ENCODE results near the gene ACTMAP. TPM values are rescaled to one million over a fixed set of nuclear protein-coding genes. Genes with fewer than 3 reads are reported as not detected.

ACTMAP gene, protein sequence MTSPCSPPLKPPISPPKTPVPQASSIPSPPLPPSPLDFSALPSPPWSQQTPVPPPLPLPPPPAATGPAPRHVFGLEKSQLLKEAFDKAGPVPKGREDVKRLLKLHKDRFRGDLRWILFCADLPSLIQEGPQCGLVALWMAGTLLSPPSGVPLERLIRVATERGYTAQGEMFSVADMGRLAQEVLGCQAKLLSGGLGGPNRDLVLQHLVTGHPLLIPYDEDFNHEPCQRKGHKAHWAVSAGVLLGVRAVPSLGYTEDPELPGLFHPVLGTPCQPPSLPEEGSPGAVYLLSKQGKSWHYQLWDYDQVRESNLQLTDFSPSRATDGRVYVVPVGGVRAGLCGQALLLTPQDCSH
- total RNA-seq, result 22.7 and 25.1 TPM in 2 replicates
- long read RNA-seq, partial matches to known transcripts, result 1 of 2 reads
- long read RNA-seq, other reads (novel, unspliced or antisense), result 1 of 2 reads

DNA sequence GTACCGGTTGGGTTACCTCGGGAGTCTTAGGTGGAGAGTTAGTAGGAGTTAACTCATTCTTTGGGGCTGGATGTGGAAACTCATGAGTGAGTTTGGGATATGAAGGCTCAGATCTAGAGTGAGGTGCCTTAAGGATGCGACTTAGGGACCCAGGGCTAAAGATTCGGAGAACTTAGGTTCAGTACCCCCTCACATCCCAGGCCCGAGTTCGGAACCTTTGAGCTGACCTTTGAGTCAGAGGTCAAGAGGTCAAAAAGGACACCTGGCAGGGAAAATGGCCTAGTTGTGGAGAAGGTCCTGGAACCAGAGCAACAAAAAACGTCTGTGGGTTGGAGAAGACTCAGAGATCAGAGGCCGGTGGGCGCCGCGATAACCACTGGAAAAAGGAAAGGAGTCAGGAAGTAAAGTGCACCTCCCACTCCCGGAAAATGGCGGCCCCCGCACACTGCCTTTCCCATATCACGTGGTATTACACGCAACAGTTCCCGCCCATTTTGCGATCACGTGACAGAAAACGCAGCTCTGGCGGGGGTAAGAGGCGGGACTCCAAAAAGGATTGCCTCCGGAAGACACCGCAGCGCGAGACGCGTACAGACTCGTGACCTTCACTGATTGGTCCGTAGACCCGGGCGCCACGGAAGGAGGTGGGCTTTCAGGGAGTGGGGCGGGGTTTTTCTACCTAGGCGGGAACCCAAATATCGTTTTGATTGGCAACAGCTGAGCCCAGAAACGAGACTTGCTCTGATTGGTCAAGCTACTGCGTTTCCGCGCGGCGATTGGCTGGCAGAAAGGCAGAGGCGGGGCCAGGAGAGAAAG lies at the start of gene ACTMAP:
Gene ACTMAP (minus strand): TSS at position 420 of the 816 bp plus-strand sequence. CDS start 674 bp downstream, outside the sequence.
- Mint-ChIP-seq H3K27ac (ENCODE audit: unreplicated experiment) (peak within 1 kb of the TSS; percentile 97), H3K4me3 (peak within 1 kb of the TSS; percentile 90), H3K36me3 (ENCODE audit: low read depth) (peaks cover 14% of the 10 kb centered on the region), H3K9me3 (no peaks in the 10 kb centered on the region), H3K27me3 (ENCODE audit: low read depth) (peaks cover 4% of the 10 kb centered on the region), H3K4me1 (peaks cover 37% of the 10 kb centered on the region)
- peak; percentile 98 for DNase-seq (ENCODE audit: low read depth, low spot score)
- TF ChIP-seq, protein P1, sequence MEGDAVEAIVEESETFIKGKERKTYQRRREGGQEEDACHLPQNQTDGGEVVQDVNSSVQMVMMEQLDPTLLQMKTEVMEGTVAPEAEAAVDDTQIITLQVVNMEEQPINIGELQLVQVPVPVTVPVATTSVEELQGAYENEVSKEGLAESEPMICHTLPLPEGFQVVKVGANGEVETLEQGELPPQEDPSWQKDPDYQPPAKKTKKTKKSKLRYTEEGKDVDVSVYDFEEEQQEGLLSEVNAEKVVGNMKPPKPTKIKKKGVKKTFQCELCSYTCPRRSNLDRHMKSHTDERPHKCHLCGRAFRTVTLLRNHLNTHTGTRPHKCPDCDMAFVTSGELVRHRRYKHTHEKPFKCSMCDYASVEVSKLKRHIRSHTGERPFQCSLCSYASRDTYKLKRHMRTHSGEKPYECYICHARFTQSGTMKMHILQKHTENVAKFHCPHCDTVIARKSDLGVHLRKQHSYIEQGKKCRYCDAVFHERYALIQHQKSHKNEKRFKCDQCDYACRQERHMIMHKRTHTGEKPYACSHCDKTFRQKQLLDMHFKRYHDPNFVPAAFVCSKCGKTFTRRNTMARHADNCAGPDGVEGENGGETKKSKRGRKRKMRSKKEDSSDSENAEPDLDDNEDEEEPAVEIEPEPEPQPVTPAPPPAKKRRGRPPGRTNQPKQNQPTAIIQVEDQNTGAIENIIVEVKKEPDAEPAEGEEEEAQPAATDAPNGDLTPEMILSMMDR (conservative IDR thresholded peaks at IDR 0.05), result no peak

DNA sequence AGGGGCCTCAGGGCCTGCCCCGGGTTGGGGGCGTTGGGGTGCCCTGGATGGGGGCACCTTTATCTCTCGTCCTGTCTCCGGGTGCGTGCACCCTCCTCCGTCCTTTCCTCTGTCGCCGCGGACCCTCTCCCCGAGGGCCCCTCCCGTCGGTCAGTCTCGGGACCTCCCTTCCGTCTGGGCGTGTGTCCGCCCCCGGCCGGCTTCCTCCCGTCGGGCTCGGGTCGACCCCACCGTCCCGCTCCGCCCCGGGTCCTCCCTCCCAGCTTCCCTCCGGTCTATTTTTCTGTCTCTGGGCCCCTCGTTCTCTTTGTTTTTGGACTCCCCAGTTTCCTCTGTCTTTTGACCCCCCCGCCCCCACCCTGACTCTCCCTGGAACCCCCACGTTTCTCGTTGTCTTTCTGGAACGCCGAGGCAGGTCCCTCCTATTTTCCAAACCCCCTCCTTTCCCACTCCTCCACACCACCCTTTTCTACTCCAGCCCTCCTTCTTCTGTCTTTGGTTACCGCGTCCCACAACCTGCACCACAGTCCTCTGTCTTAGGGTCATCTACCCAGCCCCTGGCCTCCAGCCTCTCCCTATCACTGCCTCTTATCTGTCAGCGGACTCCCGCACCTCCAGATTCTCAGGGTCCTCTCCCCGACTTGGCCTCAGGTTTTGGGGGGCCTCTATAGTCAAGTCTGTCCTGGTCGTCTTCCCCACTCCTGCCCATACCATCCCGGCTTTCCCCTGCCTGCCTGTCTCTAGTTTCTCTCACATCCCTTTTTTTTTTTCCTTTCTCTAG lies 49.5 kb upstream of the ACTMAP start:
- peak; percentile 33 for DNase-seq (ENCODE audit: low read depth, low spot score)
- Mint-ChIP-seq H3K4me1 (peaks cover 51% of the 10 kb centered on the region), H3K27me3 (ENCODE audit: low read depth) (no peaks in the 10 kb centered on the region), H3K27ac (ENCODE audit: unreplicated experiment) (peak overlapping the region; percentile 67), H3K9me3 (no peaks in the 10 kb centered on the region), H3K36me3 (ENCODE audit: low read depth) (peaks cover 2% of the 10 kb centered on the region), H3K4me3 (peak overlapping the region; percentile 96)
- TF ChIP-seq, protein P1 (conservative IDR thresholded peaks at IDR 0.05), result no peak

DNA sequence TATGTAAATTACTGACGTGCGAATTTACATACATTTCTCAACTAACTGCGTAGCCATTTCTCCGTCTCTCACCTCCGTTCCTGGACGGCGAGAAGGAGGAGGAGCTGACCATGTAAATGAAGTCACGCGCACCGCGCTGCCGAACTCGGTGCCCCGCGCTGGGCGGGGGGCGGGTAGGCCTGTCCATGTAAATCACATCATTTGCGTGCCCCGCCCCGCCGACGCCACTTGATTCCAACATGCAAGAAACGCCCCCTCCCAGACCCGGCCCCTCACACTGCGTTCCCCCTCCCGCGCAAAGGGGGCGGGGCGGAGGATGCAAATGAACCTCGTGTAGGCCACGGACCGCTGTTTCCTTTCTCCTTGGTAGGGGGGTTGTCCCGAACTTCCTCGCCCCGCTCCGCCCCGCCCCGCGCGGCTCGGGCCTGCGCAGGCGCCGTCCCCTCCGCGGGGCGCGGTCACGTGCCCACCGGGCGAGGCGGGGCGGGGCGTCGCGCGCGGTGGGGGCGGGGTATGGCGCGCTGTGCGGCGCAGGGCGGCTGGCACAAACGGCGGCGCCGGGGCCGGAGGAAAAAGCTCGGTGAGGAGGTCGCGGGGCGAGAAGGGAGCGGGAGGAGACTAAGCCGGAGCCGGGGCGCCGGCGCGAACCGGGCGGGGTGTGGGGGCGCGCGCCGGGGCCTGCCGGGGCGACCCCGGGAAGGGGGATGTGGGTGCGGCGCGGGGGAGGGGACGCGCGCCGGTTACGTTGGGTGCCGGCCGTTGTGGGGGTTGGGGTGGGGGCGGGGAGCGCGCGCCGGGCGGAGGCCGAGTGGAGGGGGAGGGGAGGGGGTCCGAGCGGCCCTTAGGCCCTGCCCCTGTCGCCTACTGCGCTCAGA lies 48.6 kb upstream of the ACTMAP start, which contains the start of gene EGLN2:
Gene EGLN2 (plus strand): TSS at position 509 of the 875 bp plus-strand sequence. CDS start 1,382 bp downstream, outside the sequence.
- Mint-ChIP-seq H3K4me3 (peak within 1 kb of the TSS; percentile 96), H3K36me3 (ENCODE audit: low read depth) (peaks cover 2% of the 10 kb centered on the region), H3K4me1 (peaks cover 43% of the 10 kb centered on the region), H3K9me3 (no peaks in the 10 kb centered on the region), H3K27me3 (ENCODE audit: low read depth) (no peaks in the 10 kb centered on the region), H3K27ac (ENCODE audit: unreplicated experiment) (peak within 1 kb of the TSS; percentile 86)
- peak; percentile 100 for DNase-seq (ENCODE audit: low read depth, low spot score)
- TF ChIP-seq, protein P1 (conservative IDR thresholded peaks at IDR 0.05), result no peak

DNA sequence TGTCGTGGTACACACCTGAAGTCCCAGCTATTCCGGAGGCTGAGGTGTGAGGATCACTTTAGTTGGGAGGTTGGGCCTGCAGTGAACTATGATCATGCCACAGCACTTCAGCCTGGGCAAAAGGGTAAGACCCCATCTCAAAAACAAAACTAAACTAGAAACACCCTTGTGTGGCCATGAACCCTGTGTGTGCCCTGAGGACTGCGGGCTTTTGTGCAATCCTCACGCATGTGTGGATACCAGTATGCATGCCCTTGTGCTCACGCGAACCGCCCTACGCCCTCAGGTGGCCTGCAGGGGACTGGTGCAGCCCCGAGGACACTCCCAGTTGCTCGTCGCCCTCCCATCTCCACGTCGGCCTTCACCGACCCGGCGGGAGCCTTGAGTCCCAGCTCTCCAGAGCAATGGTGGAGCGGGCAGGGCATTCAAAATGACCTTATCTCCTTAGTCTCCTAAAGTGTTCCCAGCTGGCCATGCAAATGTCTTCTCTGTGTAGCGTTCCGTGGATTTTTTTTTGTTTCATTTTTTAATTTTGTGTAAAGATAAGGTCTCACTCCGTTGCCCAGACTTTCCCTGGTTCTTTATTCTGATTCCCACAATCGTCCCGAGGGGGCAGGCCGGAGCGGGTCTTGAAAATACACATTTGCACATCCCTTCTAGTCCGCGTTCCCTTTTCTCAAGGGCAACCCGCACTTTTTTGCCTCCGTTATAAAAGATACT lies 47.8 kb upstream of the ACTMAP start:
- TF ChIP-seq, protein P1 (conservative IDR thresholded peaks at IDR 0.05), result peak; percentile 60
- no peaks in the 10 kb centered on the region for H3K9me3 Mint-ChIP-seq
- peaks cover 2% of the 10 kb centered on the region for H3K36me3 Mint-ChIP-seq (ENCODE audit: low read depth)
- H3K4me1 Mint-ChIP-seq, result peaks cover 35% of the 10 kb centered on the region
- no peaks in the 10 kb centered on the region for H3K27me3 Mint-ChIP-seq (ENCODE audit: low read depth)
- H3K27ac Mint-ChIP-seq (ENCODE audit: unreplicated experiment), result peak overlapping the region; percentile 86
- H3K4me3 Mint-ChIP-seq, result peak overlapping the region; percentile 95
- peak; percentile 54 for DNase-seq (ENCODE audit: low read depth, low spot score)

Data from neural crest cell (in vitro differentiated cells).